ENCODE measurements around the gene HSDL2.
"Not testable (repeated sequence)": the region's sequence is repeated elsewhere in the genome, so short reads cannot be mapped to it uniquely, and the experiment has no call there.

HSDL2 gene

DNA sequence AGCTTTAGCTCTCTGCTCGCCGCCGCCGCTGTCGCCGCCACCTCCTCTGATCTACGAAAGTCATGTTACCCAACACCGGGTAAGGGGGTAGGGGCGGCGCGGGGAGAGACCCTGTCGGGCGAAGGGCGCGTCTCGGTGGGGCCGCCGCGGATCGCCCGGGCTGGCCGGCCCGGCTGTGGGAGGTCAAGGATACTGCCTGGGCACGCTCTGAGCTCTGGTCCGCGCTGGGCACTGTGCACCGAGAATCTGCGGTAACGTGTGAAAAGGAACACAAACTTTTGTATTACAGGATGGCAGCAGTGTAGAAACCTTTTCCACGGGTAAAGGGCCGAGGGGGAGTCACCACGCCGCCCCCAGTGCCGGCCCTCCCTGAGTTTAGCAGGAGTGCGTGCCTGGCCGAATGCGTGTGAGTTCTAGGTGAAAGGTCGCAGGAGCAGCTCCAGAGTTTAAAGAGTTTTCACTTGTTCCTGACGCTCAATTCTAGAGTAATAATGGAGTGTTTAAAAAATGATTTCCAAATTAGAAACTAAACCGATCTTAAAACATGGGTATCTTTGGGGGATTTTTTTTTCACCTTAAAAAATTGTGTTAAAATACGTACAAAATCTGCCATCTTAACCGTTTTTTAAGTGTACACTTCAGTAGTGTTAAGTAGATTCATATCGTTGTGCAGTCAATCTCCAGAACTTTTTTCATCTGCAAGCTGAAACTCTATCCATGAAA, at the start of gene HSDL2:
HSDL2 (plus strand) TSS at position 7 of the 723 bp plus-strand sequence; CDS start at position 63, 56 bp downstream.
- DNase-seq: peak; percentile 31

DNA sequence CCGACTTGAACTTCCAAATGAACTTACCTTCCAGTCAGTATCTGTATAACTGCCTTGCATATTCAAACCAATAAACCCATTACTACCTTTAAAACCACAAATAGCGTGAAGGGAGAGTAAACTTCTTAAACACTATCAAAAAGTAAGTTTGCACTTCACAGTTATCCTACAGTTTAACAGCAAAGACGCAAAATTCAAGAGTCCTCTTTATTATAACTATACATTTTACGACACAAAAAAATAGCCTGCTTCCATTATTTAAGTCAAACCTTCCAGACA, 48.3 kb upstream of the HSDL2 start:
- no peak for DNase-seq

DNA sequence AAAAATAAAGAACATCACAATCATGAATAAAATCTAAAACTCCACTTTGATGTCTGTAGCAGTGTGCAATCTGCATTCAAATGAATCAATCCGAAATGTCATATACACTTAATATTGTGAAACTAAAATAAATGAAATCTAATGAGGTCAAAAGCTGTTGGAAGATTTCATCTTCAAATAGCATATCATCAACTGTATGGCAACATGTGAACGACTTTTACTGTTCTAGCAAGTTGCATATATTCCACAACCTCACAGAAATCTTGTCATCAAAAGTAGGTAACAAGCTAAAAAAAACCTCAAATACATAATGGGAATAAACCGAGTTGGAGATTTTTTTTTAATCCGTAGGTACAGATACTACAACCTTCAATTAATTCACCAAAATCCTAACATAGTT, 47.7 kb upstream of the HSDL2 start:
- no peak for DNase-seq

DNA sequence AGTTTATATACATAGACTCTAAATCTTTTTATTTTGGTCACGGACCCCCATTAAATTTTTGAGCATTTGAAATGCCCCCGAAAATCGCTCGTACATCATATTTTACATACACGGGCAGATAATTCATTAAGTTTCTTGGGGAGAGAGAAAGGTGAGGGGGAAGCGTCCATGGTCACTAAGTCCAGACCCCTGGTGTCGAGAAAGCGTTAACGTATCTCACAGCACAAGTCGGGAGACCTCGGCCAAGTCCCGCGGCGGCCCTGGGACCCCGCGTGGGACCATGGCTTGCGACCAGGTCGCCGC, 47.3 kb upstream of the HSDL2 start:
- DNase-seq: no peak

DNA sequence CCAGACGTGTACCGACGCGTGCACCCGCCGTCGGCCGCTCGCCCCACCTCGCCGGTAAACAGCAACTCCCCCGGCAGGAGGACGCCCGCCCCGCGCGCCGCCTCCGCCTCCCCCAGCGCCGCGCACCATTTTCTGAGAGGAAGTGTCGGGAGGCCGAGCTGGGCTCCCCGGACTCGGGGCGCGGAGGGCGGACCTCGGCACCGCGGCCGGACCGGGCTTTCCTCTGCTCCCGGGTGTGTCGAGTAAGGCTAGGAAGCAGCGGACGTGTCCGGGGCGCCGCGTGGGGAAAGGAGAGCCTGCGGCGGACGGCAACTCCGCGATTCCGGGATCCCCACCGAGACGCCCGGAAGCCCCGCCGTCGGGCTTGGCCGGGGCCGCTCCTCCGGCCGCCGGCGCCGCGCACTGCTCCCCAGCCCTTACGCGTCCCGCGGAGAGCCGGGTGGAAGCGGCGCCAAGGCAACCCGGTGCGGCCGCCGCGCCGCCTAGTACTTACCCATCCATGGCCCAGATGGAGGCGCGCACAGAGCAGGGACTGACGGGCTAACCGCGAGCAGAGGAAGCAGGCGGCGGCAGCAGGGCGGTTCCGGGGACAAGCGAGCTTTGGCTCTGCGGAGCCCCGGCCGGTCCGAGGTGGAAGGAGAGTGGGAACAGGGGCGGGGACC, 46.8 kb upstream of the HSDL2 start, which contains the start of gene PTBP3:
PTBP3 (minus strand) TSS at position 643 of the 662 bp plus-strand sequence. CDS start 35,754 bp downstream, outside the sequence.
- DNase-seq: peak; percentile 90

DNA sequence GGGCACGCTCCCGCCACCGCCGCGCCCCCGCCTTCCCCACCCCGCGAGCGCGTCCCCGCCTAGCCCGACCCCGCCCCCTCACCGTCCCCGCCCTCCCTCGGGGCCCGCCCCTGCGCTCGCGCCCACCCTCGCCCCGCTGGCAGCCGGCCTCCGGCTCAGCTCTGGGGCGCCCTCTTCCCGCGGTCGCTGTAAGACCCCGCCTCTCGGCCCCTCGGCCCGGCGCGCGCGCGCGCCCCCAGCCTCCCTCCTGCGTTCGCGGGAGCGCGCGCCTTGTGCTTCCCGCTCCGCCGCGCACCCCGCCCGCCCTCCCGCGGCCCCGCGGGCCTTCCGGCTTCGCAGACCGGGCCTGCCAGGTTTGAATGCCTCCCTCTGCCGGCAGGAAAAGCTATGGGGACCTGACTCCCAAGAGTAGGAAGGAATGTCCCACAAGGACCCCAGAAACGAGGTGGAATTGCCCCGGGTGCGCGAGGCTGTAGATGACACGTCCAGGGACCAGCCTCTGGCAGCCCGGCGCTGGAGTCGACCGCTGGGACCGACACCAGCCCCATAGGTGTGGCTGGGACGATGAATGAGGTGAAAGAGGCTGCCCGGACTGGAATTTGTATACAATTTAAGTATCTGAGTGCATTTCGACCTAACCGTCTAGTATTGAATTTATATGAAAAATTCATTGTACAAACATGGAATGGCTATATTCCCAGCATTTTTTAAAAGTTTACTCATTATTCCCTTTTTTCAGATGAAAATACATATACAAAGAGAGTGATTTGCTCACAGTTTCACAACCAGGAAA, 46.1 kb upstream of the HSDL2 start:
- DNase-seq: peak; percentile 90

DNA sequence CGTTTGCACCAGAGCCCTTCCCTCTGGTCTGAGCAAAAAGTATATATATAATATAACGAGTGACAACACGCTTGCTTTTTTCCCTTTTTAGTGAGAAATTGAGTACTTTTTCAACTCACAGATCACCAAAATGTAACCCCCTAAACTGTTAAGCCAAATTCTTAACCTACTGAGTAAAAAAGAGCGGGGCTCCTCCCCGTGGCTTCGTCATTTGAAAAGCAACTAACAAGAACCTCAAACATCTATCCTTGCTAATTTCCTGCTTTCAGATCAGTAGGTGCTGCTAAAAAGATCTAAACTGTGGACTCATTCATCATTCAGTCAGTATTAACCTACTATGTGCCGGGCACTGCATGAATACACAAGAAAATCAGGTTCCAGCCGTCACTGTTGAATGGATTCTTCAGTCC, 45.5 kb upstream of the HSDL2 start:
- DNase-seq: peak; percentile 46

DNA sequence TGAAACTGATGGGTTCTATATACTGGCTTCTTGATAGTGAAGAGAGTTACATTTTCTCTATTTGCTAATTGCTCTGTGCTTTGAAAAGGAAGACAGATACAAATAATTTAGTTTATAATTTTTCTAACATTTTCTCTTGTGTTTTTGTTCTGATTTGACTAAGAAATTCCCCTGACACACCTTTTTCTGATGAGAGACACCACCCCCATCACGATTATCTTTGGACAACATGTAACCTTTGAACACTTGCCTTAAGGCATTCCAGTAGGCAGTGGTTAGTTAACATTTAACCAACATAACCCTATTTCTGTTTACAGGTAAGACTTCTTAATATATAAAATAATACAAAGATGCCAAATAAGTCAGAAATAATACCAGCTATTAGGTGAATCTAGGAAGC, 42.4 kb upstream of the HSDL2 start:
- no peak for DNase-seq

DNA sequence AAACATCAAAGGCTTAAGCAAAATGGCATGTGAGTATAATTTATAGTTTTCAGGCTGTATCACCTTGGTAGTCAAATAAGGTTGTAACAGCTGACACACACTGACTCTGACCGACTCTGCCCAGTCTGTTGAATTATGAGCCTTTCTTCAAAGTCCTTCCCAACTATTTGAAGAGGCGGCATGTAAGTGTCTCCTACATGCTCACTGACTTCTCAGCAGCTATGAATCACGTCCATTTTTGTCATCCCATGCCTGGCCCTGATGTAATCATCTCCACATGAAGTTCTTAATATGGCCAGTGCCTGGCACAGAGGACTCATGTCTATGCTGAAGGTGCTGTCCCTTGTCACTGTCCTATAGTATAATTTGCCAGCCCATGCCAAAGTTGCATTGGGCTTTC, 41.3 kb upstream of the HSDL2 start:
- peak; percentile 20 for DNase-seq

DNA sequence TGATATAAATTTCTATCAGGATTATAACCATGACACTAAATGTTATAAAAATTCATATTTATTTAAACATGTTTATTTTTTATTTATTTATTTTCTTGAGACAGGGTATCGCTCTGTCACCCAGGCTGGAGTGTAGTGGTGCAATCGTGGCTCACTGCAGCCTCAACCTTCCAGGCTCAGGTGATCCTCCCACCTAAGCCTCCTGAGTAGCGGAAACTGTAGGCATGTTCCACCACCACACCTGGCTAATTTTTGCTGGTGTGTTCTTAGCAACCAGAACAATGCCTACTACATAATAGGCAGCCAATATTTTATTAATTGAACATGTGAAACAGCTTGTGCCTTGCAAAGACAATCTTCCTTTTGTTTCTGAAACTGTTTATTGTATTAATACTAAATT, 40.0 kb upstream of the HSDL2 start:
- no peak for DNase-seq

DNA sequence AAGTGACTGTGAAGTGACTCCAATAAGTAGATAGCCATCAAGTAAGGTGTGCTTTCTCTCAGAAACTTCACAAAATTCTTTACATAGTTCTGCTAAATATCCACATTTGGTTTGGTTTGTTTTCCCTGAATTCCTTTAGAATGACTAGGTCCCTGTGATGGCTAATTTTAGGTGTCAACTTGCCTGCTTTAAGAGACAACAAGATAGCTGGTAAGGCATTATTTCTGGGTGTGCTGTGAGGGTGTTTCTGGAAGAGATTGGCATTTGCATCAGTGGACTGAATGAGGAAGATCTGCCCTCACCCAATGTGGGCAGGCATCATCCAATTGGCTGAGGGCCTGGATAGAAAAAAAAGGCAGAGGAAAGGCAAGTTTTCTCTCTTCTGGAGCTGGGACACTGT, 38.2 kb upstream of the HSDL2 start:
- no peak for DNase-seq

DNA sequence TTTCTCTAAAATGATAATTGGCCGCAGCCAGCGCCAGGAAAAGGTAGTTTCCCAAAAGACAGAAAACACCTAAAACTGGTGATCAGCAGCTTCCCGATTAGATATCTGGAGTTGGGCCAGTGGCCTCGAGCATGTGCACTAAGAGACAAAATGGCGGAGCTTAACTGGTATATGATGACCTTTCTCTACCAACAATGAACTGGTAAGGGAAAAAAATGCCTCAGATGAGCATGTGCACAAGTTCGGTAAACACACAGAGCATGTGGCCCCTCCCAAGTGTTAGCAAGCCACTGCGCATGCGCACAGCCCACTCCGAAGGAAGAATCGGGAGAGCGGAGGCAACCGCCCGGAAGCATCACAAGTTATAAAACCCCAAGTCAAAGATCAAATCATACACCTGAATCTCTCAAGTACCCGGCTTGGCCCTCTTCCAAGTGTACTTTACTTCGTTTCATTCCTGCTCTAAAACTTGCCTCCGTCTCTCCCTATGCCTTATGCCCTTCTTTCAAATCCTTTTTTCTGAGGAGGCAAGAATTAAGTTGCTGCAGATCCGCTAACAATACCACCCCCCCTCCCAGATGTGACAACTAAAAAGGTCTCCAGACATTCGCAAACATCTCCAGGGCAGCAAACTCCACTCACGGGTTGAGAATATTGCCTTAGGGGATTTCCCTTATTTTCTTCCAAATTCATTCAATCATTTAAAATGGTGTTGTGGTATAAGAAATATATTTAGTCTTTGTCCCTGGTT, 31.5 kb upstream of the HSDL2 start:
- DNase-seq: peak; percentile 53

DNA sequence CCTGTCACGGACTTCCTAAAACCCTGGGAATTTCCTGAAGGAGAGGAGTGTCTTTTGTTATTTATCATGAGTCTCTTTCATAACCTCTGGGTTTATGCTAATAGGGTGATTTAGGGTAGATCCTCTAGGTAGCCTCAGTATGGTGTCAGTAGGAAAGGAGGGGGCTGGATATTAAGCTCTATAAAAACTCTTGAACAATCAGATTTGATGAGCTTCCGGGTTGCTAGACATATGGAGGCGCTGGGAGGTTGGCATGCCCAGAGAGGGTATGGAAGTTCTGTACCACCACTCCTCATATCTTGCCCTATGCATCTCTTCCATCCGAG, 30.9 kb upstream of the HSDL2 start:
- no peak for DNase-seq

DNA sequence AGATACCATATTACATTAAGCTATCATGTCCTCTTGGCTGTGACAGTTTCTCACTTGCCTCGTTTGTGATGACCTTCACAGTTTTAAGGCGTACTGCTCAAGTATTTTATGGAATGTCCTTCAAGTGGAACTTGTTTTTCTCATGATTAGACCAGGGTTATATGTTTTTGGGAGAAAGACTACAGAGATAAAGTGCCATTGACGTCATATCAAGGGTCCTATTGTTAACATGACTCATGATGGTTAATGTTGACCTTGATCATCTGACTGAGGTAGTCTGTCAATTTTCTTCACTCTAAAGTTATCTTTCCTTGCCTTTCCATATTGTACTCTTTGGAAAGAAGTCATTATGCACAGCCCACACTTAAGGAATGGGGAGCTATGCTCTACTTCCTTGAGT, 28.7 kb upstream of the HSDL2 start:
- DNase-seq: no peak

DNA sequence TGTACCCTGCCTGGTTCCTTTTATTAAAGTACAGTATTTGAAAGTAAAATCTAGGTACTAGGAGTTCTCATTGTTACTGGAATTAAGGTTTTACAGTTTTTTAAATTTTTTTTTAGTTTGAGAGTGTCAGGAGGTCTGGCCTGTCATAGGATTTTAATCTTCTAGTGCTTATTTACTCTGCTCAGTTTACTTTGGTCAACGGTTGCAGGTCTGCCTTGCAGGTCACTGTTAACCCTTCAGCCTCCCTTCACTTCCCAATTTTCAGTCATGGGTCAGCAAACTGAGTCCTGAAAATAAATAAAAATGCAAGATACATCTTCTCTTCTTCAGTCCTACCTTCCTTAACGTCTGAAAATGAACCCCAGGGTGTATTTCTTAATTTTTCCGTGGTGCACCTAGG, 27.7 kb upstream of the HSDL2 start:
- DNase-seq: no peak

DNA sequence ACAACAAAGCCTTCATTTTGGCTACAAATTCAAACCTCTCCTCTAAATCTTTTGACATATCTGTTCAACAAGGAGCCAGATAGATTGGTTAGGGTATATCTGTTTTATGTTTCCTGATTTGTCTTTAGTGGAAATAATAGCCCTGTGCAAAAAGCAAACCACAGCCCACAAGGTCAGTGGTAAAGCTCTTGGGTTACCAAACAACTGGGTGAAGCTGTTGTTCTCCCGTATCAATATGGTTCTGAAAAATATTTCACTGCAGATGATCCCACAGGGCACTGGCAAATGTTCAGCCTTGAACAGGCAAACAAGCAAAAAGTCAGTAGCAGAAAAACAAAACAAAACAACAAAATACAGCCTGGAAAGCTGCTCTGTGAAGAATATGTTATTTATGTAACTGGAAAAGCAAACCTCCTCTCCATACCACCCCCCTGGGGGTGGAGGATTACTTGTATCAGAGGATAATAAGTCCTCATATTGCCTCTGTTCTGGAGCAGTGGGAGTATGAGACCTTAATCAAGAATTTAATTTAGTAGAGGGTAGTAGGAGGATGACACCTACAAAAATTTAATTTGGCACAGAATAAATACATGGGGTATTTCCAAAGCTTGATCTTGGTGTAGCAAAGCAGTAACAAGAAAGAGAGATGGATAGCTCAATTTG, 25.7 kb upstream of the HSDL2 start:
- DNase-seq: peak; percentile 28

DNA sequence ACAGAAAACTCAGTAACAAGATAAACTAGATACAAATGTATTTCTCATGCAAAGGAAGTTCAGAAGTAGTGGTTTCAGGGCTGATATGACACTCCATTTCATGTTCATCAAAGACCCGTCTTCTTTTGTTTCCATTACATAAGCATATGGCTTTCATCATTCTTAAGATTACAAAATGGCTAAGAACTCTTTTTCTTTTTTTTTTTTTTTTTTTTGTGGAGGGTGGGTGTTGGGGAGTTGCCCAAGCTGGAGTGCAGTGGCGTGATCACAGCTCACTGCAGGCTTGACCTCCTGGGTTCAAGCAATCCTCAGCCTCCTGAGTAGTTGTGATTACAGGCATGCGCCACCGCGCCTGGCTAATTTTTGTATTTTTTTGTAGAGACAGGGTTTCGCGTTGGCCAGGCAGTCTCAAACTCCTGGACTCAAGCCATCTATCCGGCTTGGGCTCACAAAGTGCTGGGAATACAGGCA, 24.4 kb upstream of the HSDL2 start:
- peak; percentile 52 for DNase-seq

DNA sequence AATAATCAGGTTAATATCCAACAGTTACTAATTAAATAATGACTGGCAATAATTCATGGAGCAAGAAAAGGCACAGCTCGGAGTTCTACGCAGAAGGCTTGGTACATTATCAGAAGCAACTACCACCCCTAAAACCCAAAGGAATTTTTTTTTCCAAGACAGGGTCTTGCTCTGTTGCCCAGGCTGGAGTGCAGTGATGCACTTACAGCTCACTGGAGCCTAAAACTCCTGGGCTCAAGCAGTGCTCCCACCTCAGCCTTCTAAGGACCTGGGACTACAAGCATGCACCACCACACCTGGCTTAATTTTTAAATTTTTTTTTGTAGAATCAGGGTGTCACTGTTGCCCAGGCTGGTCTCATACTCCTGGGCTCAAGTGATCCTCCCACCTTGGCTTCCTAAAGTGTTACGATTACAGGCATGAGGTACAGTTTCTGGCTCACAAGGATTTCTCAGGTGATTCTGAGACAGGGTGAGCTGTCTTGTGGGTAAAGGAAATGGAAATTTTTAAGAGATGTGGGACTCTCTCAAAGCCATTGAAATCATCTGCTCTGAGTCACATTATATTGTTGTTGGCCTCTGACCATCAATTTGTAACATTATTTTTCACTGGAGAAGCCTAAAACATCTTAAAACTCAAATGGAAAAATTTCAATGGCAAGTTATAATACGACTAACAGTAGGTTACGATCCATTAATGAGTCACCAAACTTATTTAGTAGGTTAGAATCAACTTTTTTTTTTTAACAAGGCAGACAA, 19.7 kb upstream of the HSDL2 start:
- DNase-seq: no peak

DNA sequence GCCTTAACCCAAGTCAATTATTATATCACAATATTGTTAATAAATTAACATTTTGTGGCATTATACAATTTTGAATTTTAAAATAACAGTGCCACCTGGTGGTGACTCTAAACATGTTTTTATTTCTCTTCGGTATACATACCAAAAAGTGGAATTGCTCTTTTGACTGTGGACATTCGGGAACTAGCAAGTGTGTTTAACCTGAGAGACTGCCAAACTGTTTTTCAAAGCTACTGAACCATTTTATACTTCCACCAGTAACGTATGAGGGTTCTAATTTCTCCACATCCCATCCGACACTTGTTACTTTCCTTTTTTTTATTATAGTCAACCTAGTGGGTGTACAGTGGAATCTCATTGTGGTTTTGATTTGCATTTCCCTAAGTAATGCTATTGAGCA, 18.3 kb upstream of the HSDL2 start:
- peak; percentile 57 for DNase-seq

DNA sequence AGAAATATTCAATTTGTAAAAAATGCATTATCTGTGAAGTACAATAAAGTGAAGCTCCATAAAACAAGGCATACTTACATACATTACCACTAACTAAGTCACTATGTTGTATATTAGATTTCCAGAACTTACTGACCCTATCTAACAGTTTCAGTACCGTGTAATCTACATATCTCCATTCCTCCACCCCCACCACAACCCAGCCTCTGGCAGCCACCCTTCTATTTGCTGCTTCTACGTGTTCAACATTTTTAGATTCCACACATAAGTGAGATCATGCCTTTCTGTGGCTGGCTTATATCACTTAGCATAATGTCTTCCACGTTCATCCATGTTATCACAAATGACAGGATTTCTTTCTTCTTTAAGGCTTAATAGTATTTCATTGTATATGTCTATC, 15.1 kb upstream of the HSDL2 start:
- no peak for DNase-seq

DNA sequence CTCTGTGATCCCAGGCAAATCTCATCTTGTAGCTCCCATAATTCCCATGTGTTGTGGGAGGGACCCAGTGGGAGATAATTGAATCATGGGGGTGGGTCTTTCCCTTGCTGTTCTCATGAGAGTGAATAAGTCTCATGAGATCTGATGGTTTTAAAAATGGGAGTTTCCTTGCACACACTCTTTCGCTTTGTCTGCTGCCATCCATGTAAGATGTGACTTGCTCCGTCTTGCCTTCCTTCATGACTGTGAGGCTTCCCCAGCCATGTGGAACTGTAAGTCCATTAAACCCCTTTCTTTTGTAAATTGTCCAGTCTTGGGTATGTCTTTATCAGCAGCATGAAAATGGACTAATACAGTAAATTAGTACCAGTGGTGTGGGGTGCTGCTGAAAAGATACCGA, 14.7 kb upstream of the HSDL2 start:
- DNase-seq: not testable (repeated sequence)

DNA sequence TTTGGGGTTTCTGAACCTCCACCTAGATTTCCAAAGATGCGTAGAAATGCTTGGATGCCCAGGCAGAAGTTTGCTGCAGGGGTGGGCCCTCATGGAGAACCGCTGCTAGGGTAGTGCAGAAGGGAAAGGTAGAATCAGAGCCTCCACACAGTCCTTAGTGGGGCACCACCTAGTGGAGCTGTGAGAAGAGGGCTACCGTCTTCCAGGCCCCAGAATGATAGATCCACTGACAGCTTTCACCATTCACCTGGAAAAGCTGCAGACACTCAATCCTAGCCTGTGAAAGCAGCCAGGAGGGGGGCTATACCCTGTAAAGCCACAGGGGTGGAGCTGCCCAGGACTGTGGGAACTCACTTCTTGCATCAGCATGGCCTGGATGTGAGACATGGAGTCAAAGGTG, 13.3 kb upstream of the HSDL2 start:
- DNase-seq: no peak
